HL-60 (cell line): Measurements from ENCODE around the gene NCOA3.

ENCODE experiments used
- DNase-seq, 2 experiments: peaks; one replicate each; pipeline ENCODE4 v3.0.0-alpha.2; 2010 to 2020; ENCODE audit warnings: low read depth in 1 of 2, low spot score in 1 of 2
- H3K27ac ChIP-seq: fragments of 250-450 bp; sonication (Bioruptor Pico); replicated peaks from 2 replicates; pipeline ENCODE4 v1.5.1; 2020; ENCODE audit warnings: mild to moderate bottlenecking, moderate library complexity
- H3K27me3 ChIP-seq: fragments of 250-450 bp; sonication (Bioruptor Pico); 2 replicates; pipeline ENCODE4 v1.5.1; 2021; ENCODE audit warnings: mild to moderate bottlenecking, moderate library complexity; ENCODE audit not compliant: insufficient read depth, poor library complexity, severe bottlenecking
- H3K4me3 ChIP-seq: replicated peaks from 2 replicates; pipeline ENCODE4 v1.5.1; 2011; ENCODE audit warnings: mild to moderate bottlenecking, control low read depth, low read length; ENCODE audit not compliant: insufficient read depth
- CTCF ChIP-seq: IDR thresholded peaks from one replicate; pipeline ENCODE4 v1.5.1; 2011; ENCODE audit warnings: low read length, control low read depth, inconsistent platforms; ENCODE audit not compliant: insufficient read depth
- GABPA ChIP-seq: IDR thresholded peaks from 2 replicates; pipeline ENCODE4 v1.6.1; 2012; ENCODE audit warnings: low read depth
- POLR2AphosphoS5 ChIP-seq: IDR thresholded peaks from 2 replicates; pipeline ENCODE4 v1.6.1; 2012; ENCODE audit warnings: low read depth
- REST ChIP-seq: IDR thresholded peaks from 2 replicates; pipeline ENCODE4 v1.6.1; 2012; ENCODE audit warnings: low read depth; ENCODE audit not compliant: insufficient replicate concordance
- SPI1 ChIP-seq: IDR thresholded peaks from 2 replicates; pipeline ENCODE4 v1.6.1; 2012; ENCODE audit warnings: low read depth, mild to moderate bottlenecking, borderline replicate concordance

Gene NCOA3

GRCh38 chr20:47659904-47660601, 158.4 kb downstream of the NCOA3 start:
- no peak for TF ChIP-seq SPI1
- no peak for TF ChIP-seq REST
- no peak for TF ChIP-seq POLR2AphosphoS5
- TF ChIP-seq CTCF = no peak
- Histone ChIP-seq H3K27me3 (no peaks in the 10 kb centered on the region), H3K4me3 (no peak overlapping the region), H3K27ac (no peak overlapping the region)
- DNase-seq = no peak

- no peak overlapping the region for H3K27ac ChIP-seq
- no peak for TF ChIP-seq SPI1
- no peak for TF ChIP-seq CTCF
- TF ChIP-seq POLR2AphosphoS5 = no peak
- no peak for TF ChIP-seq REST
- no peak for TF ChIP-seq GABPA
- H3K27me3 ChIP-seq = no peaks in the 10 kb centered on the region
- DNase-seq = no peak
- no peak overlapping the region for H3K4me3 ChIP-seq
These were observed 158.9 kb downstream of the NCOA3 start for GRCh38 chr20:47660602-47660905.

GRCh38 chr20:47660983-47661700, 159.5 kb downstream of the NCOA3 start:
- Histone ChIP-seq H3K27ac (no peak overlapping the region), H3K27me3 (no peaks in the 10 kb centered on the region), H3K4me3 (no peak overlapping the region)
- no peak for TF ChIP-seq POLR2AphosphoS5
- TF ChIP-seq REST = no peak
- no peak for TF ChIP-seq CTCF
- no peak for TF ChIP-seq GABPA
- no peak for TF ChIP-seq SPI1
- DNase-seq = no peak
